ENCODE measurements around the gene KLC1. TPM values are rescaled to one million over a fixed set of nuclear protein-coding genes. Genes with fewer than 3 reads are reported as not detected.
"Not testable (repeated sequence)": the region's sequence is repeated elsewhere in the genome, so short reads cannot be mapped to it uniquely, and the experiment has no call there.

KLC1 gene
- total RNA-seq, 1 donor from 2014 or later: 154 TPM

DNA sequence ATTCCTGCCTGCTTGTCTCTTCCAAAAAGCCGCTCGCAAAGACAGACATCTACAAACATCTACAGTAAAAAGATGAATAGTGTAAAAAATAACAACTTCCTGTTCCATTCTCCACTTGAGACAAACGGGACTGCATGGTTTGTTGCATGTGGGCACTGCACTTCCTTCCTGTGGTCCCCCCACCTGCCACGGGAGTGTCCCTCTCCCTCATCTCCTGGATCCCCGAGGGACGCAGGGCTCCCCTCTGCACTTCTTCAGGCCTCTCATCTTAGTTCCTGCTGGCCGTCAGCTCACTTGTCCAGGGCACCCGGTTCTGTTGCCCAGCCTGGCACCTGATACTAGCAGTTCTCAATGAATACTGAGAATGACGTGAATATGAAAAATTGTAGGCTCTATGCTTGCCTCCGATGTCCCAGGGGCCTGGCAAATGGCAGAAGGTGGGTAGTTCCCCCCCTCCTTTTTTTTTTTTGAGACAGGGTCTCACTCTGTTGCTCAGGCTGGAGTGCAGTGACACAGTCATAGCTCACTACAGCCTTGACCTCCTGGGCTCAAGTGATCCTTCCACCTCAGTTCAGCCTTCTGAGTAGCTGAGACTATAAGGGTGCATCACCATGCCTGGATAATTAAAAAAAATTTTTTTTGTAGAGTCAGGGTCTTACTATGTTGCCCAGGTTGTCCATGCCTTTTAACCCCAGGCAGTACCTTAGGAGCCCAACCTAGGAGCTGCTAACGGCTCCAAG, 3.5 kb upstream of the KLC1 start:
- intact Hi-C loops (cut with micrococcal nuclease): loop anchor here (5.0 kb wide), 1 partner anchor 63 kb away; the partner anchor contains the start of genes BAG5 and COA8

DNA sequence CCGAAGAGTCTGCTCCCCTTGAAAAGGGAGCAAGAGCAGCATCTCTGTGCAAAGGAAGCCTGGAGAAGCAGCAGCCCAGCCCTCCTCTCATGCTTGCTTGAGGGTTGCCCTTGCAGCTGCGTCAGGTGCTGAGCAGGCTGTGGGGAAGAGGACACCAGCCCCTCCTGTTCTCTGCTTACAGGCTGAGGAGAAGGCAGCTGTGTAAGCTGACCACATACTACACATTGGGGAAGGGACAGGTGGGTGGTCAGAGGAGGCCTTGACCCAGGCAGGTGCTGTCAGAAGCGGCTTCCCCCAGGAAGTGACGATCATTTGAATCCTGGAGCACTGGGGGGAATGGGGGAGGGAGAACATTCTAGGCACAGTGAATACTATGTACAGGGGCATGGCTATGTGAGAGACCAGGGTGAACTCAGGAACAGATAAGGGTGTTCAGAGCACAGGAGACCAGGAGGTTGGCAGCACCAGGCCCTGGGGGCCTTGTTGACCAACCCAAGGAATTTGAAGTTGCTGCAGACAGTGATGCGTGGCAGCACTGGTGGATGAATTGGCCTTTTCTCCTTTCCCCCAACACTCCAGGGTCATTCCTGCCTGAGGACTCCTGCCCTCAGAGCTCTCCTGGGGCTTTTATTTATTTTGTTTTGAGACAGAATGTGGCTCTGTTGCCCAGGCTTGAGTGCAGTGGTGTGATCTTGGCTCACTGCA, 2.7 kb upstream of the KLC1 start:
- intact Hi-C loops (cut with micrococcal nuclease): loop anchor here (5.0 kb wide), 1 partner anchor 64 kb away; the partner anchor contains the start of genes BAG5 and COA8

DNA sequence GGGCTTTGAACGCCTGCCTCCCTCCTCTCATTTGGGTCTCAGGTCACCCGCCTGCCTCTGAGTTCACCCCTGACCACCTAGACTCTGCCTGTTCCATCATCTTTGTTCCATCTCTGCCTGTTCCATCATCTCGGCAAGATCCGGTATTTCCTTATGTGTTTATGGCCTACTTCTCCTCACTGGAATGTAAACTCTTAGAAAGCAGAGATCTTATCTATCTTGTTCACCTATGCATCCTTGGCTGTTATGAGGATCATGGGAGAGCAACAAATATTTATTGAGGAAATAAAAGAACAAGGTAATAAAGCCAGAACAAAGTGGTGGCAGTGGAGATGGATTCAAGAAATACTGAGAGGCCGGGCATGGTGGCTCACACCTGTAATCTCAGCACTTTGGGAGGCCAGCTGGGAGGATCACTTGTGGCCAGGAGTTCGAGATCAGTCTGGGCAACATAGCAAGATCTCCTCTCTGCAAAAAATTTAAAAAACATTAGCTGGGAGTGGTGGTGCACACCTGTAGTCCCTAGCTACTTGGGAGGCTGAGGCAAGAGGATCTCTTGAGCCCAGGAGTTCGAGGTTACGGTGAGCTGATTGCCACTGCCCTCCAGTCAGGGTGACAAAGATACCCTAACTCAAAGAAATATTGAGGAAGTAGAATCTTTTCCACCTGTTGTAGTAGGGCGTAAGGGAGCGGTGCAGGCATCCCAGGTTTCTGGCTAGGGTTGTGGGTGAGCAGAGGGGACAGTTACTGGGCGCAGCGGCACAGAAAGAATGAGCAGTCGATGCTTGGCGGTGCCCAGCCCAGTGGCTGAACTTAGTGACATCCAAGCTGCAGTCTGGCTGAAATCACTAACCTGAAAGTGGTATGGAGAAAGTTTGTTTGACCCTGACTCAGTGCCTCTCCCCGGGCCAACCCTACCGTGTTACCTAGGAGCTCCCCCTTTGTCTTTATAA, 1.7 kb upstream of the KLC1 start:
- intact Hi-C loops (cut with micrococcal nuclease): loop anchor here (5.0 kb wide), 1 partner anchor 65 kb away; the partner anchor contains the start of genes BAG5 and COA8

DNA sequence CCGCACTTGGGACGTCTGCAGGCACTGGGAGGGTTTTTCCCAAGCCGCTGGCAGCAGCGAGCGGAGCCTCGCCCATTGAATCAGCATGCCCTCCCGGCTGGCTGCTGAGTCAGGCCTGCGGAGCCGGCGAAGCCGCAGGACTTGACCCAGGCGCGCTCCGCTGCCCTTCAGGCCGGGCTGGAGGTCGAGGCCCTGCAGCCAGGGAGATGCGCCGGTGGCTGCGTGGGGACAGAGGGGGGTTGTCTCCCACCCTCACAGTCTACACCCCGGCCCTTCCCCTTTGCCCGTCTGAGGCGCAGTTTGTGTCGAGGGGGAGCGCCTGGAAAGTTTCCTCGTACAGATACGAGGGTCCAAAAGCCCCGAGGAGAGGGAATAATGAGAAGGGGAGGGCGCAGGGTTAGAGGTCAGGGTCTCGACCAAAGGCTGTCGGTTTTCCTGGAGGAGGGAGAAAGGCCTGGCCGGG, 759 bp upstream of the KLC1 start:
- intact Hi-C loops (cut with micrococcal nuclease): loop anchor here (5.0 kb wide), 1 partner anchor 66 kb away; the partner anchor contains the start of genes BAG5 and COA8

DNA sequence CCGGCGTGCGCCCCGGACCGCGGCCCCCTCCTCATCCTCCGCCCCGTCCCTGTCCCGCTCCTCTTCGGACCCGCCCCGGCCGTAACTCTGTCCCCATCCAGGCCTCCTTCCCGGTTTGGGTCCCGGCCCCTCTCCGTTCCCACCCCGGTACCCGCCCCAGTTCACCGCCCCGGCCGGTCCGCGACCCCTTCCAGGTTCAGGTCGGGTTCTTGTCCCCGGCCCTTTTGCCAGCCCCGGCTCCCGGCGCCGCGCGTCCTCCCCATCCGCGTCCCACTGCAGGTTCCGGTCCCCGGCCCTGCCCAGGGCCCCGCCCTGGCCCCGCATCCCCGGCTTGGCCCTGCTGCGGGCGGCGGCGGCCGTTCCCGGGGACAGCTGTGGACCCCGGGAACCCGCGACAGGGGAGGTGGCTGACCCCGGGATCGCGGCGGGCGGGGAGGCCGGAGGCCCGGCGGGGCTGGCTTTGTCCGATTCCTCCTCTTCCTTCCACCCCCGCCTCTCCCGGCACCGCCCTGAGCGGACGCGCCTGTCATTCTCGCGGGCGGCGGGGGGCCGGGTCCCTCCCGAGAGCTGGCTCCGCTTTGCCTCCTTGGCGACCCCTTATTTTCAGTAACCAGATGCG, 601 bp downstream of the KLC1 start:
- intact Hi-C loops (cut with micrococcal nuclease): loop anchor here (1.0 to 5.0 kb wide), 2 partner anchors 67 to 86 kb away; partner anchors contain the start of genes BAG5, COA8, XRCC3 and ZFYVE21

DNA sequence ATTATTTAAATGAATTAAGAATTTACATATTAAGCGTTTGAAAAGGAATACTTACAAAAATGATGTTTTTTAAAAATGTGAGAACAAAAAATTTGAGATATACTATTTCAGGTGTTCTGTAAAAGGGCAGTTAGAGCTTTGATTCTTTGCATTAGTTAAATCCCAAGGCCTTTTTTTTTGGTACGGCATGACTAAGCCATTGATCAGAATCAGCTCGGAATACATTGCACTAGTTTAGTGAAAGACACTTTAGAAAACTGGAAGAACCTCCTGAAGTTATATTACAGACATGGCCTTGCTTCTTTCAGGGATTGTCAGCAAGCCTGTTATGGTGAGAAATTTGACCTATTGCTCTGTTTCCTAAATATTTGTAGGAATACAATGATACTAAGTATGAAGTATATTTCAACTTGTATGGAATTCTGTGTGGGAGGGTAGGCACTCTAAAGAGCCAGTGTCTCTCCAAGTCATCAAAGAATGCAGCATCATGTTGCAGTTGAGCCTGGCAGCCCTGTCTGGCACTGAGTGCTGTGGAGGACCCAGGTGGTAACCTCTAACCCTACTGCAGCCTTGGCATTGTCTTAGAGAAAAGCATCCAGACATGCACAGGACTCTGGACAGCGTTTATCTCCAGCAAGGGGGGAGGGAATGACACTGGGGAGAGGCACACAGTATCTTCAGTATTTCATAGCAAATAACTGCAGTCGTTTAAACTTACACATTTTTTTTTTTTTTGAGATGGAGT, 1.5 kb downstream of the KLC1 start:
- intact Hi-C loops (cut with micrococcal nuclease): no loop called here

DNA sequence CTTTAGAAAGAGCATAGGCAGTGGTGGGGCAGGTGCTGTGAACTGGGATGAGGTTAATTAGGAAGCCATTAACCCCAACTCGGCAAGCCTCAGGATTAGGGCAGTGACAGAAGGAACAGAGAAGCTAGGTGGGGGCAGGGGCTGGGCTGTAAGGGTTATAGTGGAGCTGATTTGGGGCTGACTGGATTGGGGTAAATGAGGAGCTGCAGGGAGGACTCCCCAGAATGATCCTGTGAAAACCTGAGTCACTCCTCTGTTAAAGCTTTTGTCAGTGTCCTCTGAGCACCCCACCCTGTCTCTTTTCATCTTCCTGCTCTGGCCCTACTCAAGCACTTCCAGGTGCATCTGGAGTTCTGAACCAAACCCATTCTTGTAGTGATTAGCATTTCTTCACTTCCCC, 4.4 kb downstream of the KLC1 start:
- intact Hi-C loops (cut with micrococcal nuclease): no loop called here

DNA sequence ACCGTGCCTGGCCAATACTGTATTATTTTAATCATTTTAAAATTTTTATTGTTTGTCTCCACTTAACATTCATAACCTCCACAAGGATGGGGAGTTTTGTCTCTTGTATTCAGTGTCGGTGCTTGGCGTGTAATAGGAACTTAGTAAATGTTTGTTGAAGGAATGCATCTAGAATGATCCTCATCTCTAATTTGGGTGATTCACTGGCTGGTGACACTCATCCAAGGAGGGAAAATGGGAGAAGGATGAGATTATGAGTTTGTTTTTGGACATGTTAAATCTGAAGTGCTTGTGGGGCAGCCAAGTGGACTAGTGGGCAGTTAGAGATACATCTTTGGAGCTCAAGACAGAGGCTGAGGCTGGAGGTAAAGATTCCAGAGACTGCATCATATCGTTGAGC, 5.1 kb downstream of the KLC1 start:
- intact Hi-C loops (cut with micrococcal nuclease): no loop called here

DNA sequence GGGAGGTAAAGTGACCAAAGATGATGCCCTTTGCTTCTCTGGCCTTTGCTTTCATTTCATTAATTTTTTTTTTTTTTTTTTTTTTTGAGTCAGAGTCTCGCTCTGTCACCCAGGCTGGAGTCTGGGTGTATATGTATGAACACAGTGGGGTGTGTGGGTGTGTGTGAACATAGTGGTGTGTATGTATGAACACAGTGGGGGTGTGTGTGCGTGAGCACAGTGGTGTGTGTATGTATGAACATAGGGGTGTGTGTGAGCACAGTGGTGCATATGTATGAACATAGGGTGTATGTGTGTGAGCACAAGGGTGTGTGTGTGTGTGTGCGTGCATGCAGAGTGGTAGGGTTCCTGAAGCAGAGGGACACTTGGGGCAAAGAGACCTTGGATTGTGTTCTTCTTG, 9.6 kb downstream of the KLC1 start:
- intact Hi-C loops (cut with micrococcal nuclease): no loop called here

DNA sequence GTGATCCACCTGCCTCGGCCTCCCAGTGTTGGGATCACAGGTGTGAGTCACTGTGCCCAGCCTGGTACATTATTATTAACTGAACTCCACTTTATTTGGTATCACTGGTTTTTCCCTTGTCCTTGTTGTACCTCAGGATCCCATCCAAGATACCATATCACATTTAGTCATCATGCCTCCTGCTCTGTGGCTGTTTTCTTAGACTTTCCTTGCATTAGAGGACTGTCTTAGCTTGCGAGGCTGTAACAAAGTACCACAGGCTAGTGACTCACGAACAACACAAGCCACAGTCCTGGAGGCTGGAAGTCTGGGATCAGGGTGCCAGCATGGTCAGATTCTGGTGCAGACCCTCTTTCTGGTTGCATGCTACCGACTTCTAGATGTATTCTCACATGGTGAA, 12.2 kb downstream of the KLC1 start:
- intact Hi-C loops (cut with micrococcal nuclease): no loop called here

DNA sequence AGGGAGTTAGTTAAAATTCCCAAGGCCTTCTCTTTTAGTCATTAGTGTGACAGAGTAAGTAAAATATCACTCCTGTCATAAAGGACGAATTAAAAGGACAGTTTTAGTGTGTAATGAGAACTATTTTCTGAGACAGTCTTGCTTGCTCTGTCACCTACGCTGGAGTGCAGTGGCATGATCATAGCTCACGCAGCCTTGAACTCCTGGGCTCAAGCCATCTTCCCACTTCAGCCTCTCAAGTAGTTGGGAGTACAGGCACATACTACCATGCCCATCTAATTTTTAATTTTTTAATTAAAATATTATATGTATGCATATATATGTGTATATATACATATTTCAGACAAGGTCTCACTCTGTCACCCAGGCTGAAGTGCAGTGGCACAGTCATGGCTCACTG, 17.2 kb downstream of the KLC1 start:
- intact Hi-C loops (cut with micrococcal nuclease): no loop called here

DNA sequence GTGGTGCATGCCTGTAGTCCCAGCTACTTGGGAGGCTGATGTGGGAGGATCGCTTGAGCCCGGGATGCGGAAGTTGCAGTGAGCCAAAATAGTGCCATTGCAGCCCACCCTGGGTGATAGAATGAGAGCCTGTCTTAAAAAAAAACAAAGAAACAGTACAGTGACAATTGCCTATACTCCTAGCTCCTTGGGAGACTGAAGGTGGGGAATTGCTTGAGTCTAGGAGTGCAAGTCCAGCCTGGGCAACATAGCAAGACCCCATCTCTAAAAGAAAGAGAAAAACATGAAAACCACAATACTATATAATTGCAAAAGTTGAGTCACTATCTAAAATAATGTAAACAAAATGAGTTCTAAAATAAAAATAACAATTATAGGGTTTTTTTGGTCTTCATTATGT, 20.0 kb downstream of the KLC1 start:
- intact Hi-C loops (cut with micrococcal nuclease): no loop called here

DNA sequence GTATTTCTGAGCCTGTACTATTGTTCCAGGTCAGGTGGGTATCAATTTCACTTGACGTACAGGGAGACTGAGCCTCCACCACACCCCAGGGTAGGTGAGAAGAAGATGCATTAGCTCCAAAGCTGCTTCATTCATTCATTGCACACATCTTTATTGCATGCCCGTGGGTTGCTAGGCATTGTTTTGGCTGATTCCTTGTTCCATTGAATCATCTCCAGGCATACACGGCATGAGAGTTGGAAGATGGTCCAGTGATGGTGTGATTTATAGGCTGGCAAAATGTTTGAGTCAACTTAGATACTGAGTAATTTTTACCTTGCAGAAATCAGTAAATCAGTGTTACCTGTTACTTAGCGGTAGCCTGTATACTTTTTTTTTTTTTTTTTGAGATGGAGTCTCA, 21.2 kb downstream of the KLC1 start:
- intact Hi-C loops (cut with micrococcal nuclease): no loop called here

DNA sequence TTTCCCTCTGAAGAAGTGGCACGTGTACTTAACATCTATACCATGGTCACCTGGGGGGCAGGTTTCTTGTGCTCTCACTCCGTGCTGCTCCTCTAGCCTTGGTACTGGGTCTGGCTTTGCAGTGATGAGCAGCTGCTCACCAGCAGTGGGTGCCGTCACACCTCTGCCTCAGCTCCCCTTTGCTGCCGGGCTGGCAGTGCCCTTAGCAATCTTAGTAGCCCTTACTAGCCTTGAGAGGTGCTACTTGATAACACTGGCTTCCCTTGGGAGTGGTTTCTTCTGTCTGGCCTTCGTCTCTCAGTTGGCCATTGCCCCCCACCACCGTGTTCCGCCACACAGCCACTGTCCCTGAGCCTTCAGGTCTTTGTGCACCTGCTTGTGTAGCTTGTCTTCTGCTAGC, 22.6 kb downstream of the KLC1 start:
- intact Hi-C loops (cut with micrococcal nuclease): no loop called here

DNA sequence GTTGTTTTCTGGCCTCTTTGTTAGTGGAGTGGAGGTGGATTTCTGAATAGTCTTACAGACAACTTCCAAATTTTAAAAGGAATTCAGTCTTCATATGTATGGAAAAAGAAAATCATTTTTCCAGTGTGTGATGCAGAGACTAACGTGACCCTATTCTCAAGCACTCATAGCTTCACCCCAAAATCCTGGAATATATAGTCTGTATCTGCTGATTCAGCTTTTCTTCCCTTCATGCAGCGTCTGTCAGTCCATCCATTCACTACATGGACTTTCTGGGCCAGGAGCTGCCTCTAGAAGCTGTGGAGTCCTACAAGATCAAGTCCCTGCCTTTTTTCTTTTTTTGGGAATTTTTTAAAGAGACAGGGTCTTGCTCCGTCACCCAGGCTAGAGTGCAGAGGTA, 23.8 kb downstream of the KLC1 start:
- intact Hi-C loops (cut with micrococcal nuclease): no loop called here

DNA sequence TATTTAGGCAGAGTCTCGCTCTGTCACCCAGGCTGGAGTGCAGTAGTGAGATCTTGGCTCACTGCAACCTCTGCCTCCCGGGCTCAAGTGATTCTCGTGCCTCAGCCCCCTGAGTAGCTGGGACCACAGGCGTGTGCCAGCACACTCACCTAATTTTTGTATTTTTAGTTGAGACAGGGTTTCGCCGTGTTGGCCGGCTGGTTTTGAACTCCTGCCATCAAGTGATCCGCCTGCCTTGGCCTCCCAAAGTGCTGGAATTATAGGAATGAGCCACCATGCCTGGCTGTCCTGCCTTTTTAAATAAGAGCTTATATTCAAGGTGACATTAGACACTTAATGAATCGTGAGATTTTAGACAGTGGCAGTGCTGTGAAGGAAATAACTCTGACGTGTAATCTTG, 24.3 kb downstream of the KLC1 start:
- intact Hi-C loops (cut with micrococcal nuclease): not testable (repeated sequence)

DNA sequence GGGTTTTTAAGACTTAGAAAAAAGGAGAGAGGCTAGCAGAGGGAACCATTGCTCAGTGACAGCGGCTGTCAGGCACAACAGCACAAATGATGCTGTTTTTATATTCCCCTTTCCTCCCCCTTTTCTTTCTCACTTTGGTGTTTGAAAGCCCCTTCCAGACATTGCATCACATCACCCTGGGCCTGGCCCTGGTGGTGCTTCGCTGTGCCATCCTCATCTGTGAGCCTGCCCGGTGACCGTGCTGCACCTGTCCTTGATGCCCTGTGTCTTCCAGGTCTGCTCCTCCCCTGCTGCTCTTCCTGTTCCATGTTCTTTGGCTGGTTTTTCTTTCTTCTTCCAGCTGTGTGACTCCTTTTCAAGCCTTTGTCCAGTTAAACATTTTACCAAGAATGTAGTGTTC, 24.8 kb downstream of the KLC1 start:
- intact Hi-C loops (cut with micrococcal nuclease): no loop called here

DNA sequence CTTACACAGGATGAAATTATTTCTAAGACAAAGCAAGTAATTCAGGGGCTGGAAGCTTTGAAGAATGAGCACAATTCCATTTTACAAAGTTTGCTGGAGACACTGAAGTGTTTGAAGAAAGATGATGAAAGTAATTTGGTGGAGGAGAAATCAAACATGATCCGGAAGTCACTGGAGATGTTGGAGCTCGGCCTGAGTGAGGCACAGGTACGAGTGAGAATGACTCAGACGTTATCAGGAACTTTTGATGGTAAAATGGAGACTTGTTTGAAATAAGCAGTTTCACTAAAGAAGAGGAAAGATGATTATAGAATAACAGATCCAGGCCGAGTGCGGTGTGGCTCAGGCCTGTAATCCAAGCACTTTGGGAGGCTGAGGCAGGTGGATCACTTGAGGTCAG, 25.6 kb downstream of the KLC1 start:
- intact Hi-C loops (cut with micrococcal nuclease): no loop called here

DNA sequence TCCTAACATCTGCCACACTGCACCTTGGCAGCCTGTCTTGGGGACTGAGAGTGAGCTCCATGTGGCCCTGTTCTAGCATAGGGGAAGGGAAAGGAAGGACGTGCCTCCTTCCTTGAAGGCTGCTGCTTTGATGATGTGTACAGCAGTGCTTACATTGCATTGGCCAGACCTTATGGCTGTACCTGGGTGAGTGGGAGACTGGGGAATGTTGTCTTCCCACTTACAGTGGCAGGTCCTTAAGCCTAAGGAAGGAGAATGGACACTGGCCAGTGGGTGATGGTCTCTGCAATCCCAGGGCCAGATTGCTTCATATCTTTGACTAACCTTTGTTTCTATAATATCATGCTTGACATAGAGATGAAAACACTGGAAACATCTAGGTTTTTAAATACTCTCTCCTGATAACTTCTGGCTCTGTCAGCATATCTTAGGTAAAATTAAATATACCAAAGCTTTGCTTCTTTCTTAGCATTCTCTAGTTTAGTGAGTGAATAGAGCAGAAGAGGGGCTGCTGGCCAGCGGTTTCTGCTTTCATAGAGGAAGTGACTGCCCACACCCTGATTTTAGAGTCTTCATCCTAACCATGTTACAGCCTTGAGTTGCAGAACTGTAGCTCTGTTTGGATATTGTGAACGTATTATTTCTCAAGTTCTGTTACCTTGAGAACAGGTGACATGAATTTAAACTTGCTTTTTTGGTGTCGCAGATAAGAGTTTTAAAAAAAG, 27.2 kb downstream of the KLC1 start:
- intact Hi-C loops (cut with micrococcal nuclease): no loop called here

DNA sequence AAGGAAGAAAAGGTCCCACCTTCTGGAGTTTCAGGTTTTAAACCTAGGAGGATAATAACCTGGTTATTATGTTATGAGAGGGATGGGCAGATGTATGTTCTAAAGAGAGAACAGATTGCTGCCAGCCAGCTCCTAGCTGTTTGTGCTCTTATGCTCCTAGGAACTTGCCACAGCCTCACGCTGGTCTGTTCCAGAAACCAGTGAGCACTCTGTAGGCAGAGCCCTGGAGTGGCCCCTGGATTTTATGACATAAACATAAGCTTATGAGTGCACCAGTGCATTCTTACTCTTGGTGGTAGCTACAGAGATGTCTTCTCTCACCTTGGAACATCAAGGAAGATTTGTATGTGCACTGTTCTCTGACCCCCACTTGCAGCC, 27.7 kb downstream of the KLC1 start:
- intact Hi-C loops (cut with micrococcal nuclease): no loop called here

Data from T-helper 2 cell treated with Interferon-gamma antibody and Interleukin-4, amounts not matched to agents 100 ng/mL and 5 ng/mL, for 36 hours (primary cell).